CD14-positive monocyte (primary cell): ENCODE measurements around the gene ZBTB7C. TPM values are rescaled to one million over a fixed set of nuclear protein-coding genes. Genes with fewer than 3 reads are reported as not detected.

Experiments
- DNase-seq, 3 donors: peaks; one replicate each; pipeline ENCODE4 v3.0.0-alpha.2; 2011 to 2022
- H2AFZ ChIP-seq: 2 replicates; pipeline ENCODE4 v1.6.0; 2012; ENCODE audit warnings: mild to moderate bottlenecking, low read depth, low read length, inconsistent platforms; ENCODE audit not compliant: insufficient read depth, poor library complexity, severe bottlenecking
- H3K27ac ChIP-seq, 2 donors: 1 replicate in 1 of 2; 2 replicates in 1 of 2; pipeline ENCODE4 v1.5.1; 2012 to 2013; ENCODE audit warnings: low read length in 2 of 2, control low read depth in 1 of 2, inconsistent platforms in 1 of 2, low read depth in 1 of 2, mild to moderate bottlenecking in 1 of 2
- H3K27me3 ChIP-seq, 2 donors: one replicate each; pipeline versions ENCODE4 v1.6.0 to v1.6.1; 2011 to 2013; ENCODE audit warnings: low read length in 2 of 2; ENCODE audit not compliant: control insufficient read depth in 2 of 2, insufficient read depth in 2 of 2
- H3K36me3 ChIP-seq, 2 donors: replicated peaks in 1 of 2; 1 replicate in 1 of 2; 2 replicates in 1 of 2; pipeline versions ENCODE4 v1.5.1 to v1.6.1; 2012 to 2013; ENCODE audit warnings: low read length in 2 of 2, control low read depth in 1 of 2, inconsistent platforms in 1 of 2, mild to moderate bottlenecking in 1 of 2; ENCODE audit not compliant: insufficient read depth in 2 of 2, control insufficient read depth in 1 of 2
- H3K4me1 ChIP-seq, 2 donors: 1 replicate in 1 of 2; 2 replicates in 1 of 2; pipeline versions ENCODE4 v1.5.1 to v1.6.1; 2012 to 2013; ENCODE audit warnings: low read length in 2 of 2, control low read depth in 1 of 2, inconsistent platforms in 1 of 2, mild to moderate bottlenecking in 1 of 2, moderate library complexity in 1 of 2; ENCODE audit not compliant: insufficient read depth in 2 of 2, control insufficient read depth in 1 of 2
- H3K4me2 ChIP-seq: replicated peaks from 2 replicates; pipeline ENCODE3; 2012; ENCODE audit warnings: low read length, moderate library complexity, mild to moderate bottlenecking; ENCODE audit not compliant: poor library complexity, severe bottlenecking; ENCODE audit errors: extremely low read depth
- H3K4me3 ChIP-seq, 3 experiments: fragments of 200-600 bp in 1 of 3; sonication (generic) in 1 of 3; replicated peaks in 1 of 3; 1 replicate in 2 of 3; 2 replicates in 1 of 3; pipeline ENCODE4 v1.5.1; 2011 to 2013; ENCODE audit warnings: low read length in 3 of 3, mild to moderate bottlenecking in 3 of 3, control low read depth in 2 of 3, low read depth in 2 of 3, inconsistent platforms in 1 of 3, moderate library complexity in 1 of 3
- H3K79me2 ChIP-seq: 2 replicates; pipeline ENCODE4 v1.6.0; 2012; ENCODE audit warnings: mild to moderate bottlenecking, control low read depth, inconsistent platforms, low read length, moderate library complexity; ENCODE audit not compliant: insufficient read depth
- H3K9ac ChIP-seq: 2 replicates; pipeline ENCODE4 v1.6.0; 2017; ENCODE audit warnings: low read length, mild to moderate bottlenecking; ENCODE audit not compliant: insufficient read depth, poor library complexity, severe bottlenecking
- H3K9me3 ChIP-seq, 2 donors: replicated peaks in 1 of 2; 1 replicate in 1 of 2; 2 replicates in 1 of 2; pipeline versions ENCODE4 v1.5.1 to v1.6.1; 2012 to 2013; ENCODE audit warnings: low read length in 2 of 2, control low read depth in 1 of 2; ENCODE audit not compliant: control insufficient read depth in 1 of 2, insufficient read depth in 1 of 2
- H4K20me1 ChIP-seq: 2 replicates; pipeline ENCODE4 v1.6.0; 2012; ENCODE audit warnings: mild to moderate bottlenecking, low read length, control low read depth, moderate library complexity; ENCODE audit not compliant: insufficient read depth
- H3K27ac Mint-ChIP-seq, 7 donors: one replicate each; pipeline ENCODE4 v1.8.0; 2020; ENCODE audit warnings: mild to moderate bottlenecking in 7 of 7, mixed read lengths in 7 of 7, moderate library complexity in 6 of 7, inconsistent platforms in 2 of 7
- H3K27me3 Mint-ChIP-seq, 3 donors: one replicate each; pipeline ENCODE4 v1.8.0; 2021 to 2022; ENCODE audit warnings: low read depth in 3 of 3, mild to moderate bottlenecking in 3 of 3, mixed read lengths in 3 of 3, moderate library complexity in 3 of 3, inconsistent platforms in 1 of 3
- H3K36me3 Mint-ChIP-seq, 2 donors: one replicate each; pipeline ENCODE4 v1.8.0; 2020; ENCODE audit warnings: mixed read lengths in 2 of 2, inconsistent platforms in 1 of 2, mild to moderate bottlenecking in 1 of 2
- H3K4me1 Mint-ChIP-seq: one replicate; pipeline ENCODE4 v1.8.0; 2020; ENCODE audit warnings: mild to moderate bottlenecking, mixed read lengths
- H3K4me3 Mint-ChIP-seq, 2 donors: one replicate each; pipeline ENCODE4 v1.8.0; 2020; ENCODE audit warnings: mild to moderate bottlenecking in 2 of 2, mixed read lengths in 2 of 2, moderate library complexity in 1 of 2
- H3K9me3 Mint-ChIP-seq, 7 donors: one replicate each; pipeline ENCODE4 v1.8.0; 2020 to 2022; ENCODE audit warnings: mixed read lengths in 7 of 7, mild to moderate bottlenecking in 6 of 7, moderate library complexity in 6 of 7, inconsistent platforms in 2 of 7
- WGBS: methylation state at CpG from one replicate; pipeline ENCODE4 v1.1.5; 2013; ENCODE audit warnings: missing lambda C conversion rate; ENCODE audit not compliant: insufficient coverage; 5-methylcytosine and 5-hydroxymethylcytosine counted together
- intact Hi-C, 2 donors: fragments of 100-400 bp; cut with micrococcal nuclease; formaldehyde crosslinking; loops; one replicate each; pipeline versions ENCODE4 v1.15.0 to v1.15.1; 2023
- polyA plus RNA-seq, 3 donors: library from polyadenylated mRNA; depleted of rRNA in 1 of 3; unstranded in 2 of 3; stranded (reverse) in 1 of 3; fragments of 300-500 nt in 2 of 3; fragments of >200 nt in 1 of 3; fragmentation: Illumina TruSeq in 2 of 3; gene quantifications; 1 replicate in 2 of 3; 2 replicates in 1 of 3; pipeline ENCODE4 v1.2.3, GENCODE V29; 2012 to 2021
- TF ChIP-seq, protein P1 (sequence below): fragments of 200-600 bp; IDR thresholded peaks from one replicate; pipeline ENCODE4 v1.8.0; 2022; ENCODE audit warnings: antibody characterized with exemption, mild to moderate bottlenecking

Gene ZBTB7C
- polyA plus RNA-seq, 3 donors, result 0.03 to 0.09 TPM; not detected in 1

DNA sequence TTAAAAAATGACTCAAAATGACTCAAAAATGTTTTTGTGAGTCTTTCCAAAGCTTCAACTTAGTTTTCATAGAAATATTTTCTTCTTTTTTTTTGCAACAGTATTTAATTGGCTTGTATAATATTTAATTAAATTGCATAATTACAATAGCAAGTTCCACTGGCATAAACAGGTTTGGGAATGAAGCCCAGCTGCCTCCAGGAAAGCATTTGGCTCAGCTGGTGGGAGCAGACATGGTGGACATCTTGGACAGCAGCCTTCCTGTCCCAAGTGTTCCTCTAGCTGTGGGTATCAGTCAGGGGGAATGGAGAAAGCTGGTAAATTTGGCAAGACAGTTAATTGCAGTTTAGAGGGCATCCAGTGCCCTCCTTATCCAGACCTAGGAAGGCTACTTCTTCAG is 213.4 kb downstream of the ZBTB7C start:
- Mint-ChIP-seq H3K4me3 (no peak overlapping the region), H3K27ac (no peak overlapping the region), H3K36me3 (no peaks in the 10 kb centered on the region), H3K4me1 (no peaks in the 10 kb centered on the region), H3K9me3 (peaks cover 0 to 2% (median 0%) of the 10 kb centered on the region in 7 donors), H3K27me3 (peaks cover 28 to 36% (median 32%) of the 10 kb centered on the region in 3 donors)
- Histone ChIP-seq H3K79me2 (no peaks in the 10 kb centered on the region), H3K4me3 (no peak overlapping the region), H3K36me3 (no peaks in the 10 kb centered on the region), H3K27me3 (peaks cover 0 to 4% of the 10 kb centered on the region in 2 donors), H4K20me1 (no peaks in the 10 kb centered on the region), H3K27ac (no peak overlapping the region), H3K9ac (no peak overlapping the region), H2AFZ (no peak overlapping the region), H3K4me1 (no peaks in the 10 kb centered on the region), H3K4me2 (no peak overlapping the region), H3K9me3 (no peaks in the 10 kb centered on the region)
- no peak for DNase-seq
- TF ChIP-seq, protein P1, sequence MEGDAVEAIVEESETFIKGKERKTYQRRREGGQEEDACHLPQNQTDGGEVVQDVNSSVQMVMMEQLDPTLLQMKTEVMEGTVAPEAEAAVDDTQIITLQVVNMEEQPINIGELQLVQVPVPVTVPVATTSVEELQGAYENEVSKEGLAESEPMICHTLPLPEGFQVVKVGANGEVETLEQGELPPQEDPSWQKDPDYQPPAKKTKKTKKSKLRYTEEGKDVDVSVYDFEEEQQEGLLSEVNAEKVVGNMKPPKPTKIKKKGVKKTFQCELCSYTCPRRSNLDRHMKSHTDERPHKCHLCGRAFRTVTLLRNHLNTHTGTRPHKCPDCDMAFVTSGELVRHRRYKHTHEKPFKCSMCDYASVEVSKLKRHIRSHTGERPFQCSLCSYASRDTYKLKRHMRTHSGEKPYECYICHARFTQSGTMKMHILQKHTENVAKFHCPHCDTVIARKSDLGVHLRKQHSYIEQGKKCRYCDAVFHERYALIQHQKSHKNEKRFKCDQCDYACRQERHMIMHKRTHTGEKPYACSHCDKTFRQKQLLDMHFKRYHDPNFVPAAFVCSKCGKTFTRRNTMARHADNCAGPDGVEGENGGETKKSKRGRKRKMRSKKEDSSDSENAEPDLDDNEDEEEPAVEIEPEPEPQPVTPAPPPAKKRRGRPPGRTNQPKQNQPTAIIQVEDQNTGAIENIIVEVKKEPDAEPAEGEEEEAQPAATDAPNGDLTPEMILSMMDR, result no peak
- intact Hi-C loops, result no loop called here

DNA sequence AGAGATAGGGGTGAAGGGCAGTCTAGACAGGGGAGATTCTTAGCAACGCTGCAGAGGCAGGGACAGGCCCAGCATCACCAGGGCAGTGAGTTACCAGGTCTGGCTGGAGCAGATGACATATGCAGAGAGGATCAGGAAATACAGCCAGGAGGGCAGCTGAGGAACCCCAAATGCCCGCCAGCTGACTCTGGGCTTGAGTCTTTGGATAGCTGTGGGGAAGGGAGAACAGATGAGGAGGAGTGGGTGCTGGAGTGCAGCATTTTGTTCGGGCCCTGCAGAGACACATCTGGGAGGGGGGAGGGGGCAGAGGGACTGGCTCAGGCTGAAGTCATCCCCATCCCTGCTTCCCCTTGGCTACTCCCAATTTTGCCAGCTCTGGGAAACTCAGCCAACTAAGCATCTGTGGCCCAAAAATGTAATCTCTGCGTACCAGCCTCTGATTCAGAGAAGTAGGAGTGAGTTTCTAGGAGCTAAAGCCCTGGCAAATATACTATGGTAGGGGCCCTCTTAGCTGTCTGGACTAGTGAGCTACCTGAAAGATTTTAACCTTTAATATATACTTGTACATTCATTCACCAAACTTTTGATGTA is 214.5 kb downstream of the ZBTB7C start:
- WGBS, result 79% methylated on average over 1 of the region's 4 CpGs
- H3K36me3 Mint-ChIP-seq, result no peaks in the 10 kb centered on the region
- DNase-seq, result no peak

More for the DNA sequence above, 214.5 kb downstream of the ZBTB7C start:
- no peak overlapping the region for H2AFZ ChIP-seq
- Mint-ChIP-seq H3K27ac (peak overlapping the region in 1 of 7 donors; percentile 47), H3K9me3 (peaks cover 0 to 2% (median 0%) of the 10 kb centered on the region in 7 donors), H3K4me1 (no peaks in the 10 kb centered on the region), H3K27me3 (peaks cover 22 to 33% (median 27%) of the 10 kb centered on the region in 3 donors), H3K4me3 (no peak overlapping the region)
- no peaks in the 10 kb centered on the region for H3K36me3 ChIP-seq
- no peaks in the 10 kb centered on the region for H3K9me3 ChIP-seq
- intact Hi-C loops, result loop anchor here in 1 of 2 donors (5.0 kb wide), 1 partner anchor 428 kb away; no protein-coding TSS in a partner anchor
- no peaks in the 10 kb centered on the region for H3K79me2 ChIP-seq
- H3K27ac ChIP-seq, result no peak overlapping the region
- no peak overlapping the region for H3K4me3 ChIP-seq
- H3K27me3 ChIP-seq, result peaks cover 0 to 4% of the 10 kb centered on the region in 2 donors
- H3K9ac ChIP-seq, result no peak overlapping the region
- H4K20me1 ChIP-seq, result no peaks in the 10 kb centered on the region
- H3K4me1 ChIP-seq, result no peaks in the 10 kb centered on the region
- no peak overlapping the region for H3K4me2 ChIP-seq
- TF ChIP-seq, protein P1, result no peak
